GM18951 (cell line): ENCODE measurements around the gene GSTM2.

Experiments used
- POLR2A ChIP-seq: IDR thresholded peaks from 4 replicates; pipeline ENCODE4 v1.6.1; 2011; ENCODE audit warnings: mild to moderate bottlenecking; ENCODE audit not compliant: insufficient read length, insufficient read depth; ENCODE audit errors: extremely low read depth
- in situ Hi-C: fragments of 300-500 bp; cut with MboI; formaldehyde crosslinking; loops from one replicate; pipeline ENCODE4 v1.12.0; 2022; ENCODE audit warnings: low sequenced_read_pairs, mixed read lengths, inconsistent platforms; ENCODE audit not compliant: unreplicated experiment

Gene GSTM2

DNA sequence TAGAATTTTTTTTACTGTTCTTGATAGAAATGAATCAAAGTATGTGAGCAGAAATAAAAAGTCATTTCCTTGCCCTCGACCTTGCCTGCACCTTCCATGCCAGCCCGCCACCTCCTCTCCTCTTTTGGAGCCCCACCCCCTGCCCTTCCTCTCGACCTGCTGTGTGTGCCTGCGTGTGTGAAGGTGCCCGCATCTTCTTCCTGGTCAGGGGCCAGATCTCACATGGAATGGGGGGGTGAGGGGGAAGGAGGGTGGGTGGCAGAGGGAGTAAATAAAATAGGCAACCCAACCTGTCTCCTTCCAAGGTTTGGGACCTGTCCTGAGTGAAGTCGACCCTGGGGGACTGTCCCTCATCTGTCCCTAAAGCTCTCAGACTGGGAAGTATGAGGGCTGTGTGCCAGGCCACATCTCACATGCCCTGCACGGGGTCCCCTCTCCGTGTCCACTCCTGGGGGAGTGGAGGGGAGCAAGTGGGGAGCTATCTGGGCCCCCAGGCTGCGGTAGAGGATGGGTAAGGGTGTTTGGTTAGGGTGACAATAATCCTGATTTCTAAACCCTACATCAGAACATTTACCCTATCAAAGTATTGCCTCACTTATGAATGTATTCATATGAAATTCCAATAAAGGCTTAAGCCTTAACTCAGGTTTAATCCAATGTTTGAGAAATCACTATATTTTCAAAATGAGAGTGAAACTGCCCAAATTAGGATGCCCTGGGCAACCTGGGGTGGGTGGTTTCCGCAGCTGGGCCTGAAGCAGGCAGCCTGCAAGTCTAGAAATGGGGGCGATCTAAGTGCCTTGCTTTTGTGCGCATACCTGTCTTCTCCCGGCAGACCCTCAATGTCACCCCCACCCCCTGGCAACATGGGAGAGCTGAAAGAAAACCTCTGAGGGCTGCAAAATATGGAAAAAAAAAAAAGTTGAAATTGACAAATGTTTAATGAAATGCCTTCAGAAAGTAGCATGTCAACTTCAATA, 32.8 kb upstream of the GSTM2 start:
- in situ Hi-C loops: no loop called here

DNA sequence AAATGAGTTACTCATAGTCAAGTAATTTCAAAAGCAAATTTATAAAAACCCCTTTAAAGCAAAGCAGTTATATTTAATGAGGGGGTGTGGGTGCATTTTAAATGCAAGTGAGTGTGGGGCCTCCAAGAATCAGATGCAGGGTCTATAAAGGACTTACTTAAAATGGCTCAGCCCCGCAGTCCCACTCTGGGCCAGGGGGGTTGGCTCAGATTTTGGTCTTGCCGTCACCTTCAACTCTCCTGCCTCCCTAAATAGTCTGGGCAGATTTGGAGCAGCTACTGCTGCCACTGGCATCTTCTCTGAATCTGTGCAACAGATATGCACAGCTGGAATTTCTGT, 32.0 kb upstream of the GSTM2 start:
- TF ChIP-seq POLR2A: no peak
- in situ Hi-C loops: no loop called here

More for the DNA sequence above, 32.8 kb upstream of the GSTM2 start:
- TF ChIP-seq POLR2A: no peak

DNA sequence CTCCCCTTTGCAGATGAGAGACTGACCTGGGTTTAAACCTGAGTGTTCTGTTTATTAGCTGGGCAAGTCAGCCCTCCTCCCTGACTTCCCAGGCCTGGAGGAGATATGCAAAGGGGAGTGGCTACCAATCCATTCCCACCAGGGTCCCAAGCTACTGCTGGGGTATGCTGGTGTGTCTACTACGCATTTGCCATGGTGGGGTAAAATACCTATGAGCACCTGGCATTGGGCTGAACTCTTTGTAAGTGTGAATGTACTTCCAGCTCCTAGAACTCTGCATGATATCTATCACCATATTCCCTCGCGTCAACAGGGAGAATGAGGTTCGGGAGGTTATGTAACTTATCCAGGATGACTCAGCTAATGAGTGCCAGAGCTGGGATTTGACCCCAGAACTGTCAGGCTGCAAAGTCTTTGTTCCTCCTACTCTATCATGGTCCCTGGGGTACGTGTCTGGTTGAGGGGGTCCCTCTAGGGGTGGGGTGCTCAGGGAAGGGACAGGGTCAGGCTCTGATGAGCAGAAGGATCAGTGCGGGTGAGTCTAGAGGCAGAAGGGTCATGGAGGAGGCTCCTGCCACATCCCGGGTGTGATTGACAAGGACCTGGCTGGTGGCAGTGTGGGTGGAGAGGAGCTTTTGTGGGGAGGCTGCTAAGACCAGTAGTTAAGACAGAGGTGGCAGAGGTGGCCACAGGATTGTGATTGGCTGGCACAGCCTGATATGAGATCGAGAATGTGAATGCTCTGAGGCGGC, 31.5 kb upstream of the GSTM2 start:
- no peak for TF ChIP-seq POLR2A
- in situ Hi-C loops: no loop called here

DNA sequence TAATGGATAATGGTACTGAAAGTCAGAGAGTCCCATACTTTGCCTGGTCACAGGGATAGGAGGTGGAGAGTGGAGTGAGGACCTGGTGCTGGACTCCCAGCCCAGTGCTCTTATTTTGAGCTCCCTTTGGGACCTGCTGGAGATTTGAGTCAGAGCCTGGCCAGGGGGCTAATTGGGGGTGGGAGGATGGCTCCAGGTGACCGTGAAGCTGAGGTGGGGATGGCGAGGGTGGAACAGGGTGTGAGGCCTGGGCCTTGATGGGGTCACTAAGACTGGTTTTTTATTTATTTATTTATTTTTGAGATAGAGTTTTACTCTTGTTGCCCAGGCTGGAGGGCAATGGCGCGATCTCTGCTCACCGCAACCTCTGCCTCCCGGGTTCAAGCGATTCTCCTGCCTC, 30.4 kb upstream of the GSTM2 start:
- TF ChIP-seq POLR2A: no peak
- in situ Hi-C loops: no loop called here

DNA sequence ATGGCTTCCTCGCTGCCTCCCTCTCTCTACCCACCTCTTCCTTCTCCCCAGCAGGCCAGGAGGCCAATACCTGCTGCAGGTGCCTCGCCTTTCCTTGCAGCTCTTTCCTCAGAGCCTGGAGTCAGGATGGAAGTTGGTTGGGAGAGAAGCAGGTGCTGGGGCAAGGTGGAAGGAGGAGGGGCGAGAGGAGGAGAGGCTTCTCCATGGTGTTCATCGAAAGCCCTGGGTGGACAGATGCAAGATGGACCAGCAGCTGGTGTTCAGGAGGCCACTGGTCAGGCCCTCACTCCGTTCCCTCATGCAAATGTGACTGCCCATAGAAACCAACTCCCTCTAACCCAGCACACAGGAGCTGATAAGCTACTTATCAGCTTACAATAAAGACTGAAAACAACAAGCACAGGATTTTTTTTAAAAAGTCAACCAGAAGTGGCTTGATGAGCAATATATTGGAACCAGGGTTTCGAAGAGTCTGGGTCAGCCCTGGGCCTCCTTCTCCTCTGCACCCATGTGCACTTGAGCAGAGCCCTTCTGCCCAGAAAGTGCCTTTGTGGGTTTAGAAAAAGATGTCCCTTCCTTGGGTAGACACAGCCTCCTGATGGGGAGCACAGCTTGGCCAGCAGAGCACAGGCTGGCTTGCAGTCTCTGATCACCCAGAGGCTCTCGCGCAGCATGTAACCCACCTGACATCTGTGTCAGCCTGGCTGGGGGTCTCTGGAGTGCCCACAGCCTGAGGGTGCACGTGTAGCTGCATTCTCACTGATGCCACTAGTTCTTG, 28.6 kb upstream of the GSTM2 start:
- TF ChIP-seq POLR2A: no peak
- in situ Hi-C loops: no loop called here

DNA sequence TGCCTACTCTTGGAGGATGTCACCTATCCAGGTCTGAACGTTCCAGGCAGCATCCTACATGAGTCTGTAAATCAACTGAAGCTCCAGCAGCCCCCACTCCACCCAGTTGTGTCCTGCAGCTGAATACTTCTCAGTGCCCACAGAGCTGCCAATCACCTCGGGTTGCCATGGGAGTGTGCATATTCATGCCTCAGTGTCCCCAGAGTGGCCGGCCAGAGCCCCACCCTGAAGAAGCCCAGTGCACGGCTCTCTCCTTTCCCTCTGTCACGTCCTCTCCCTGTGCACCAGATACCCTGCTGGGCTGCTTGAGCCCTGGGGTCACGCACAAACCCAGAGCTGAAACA, 28.0 kb upstream of the GSTM2 start:
- in situ Hi-C loops: loop anchor here (5.0 kb wide), 2 partner anchors 98 to 132 kb away; no protein-coding TSS in a partner anchor
- no peak for TF ChIP-seq POLR2A

DNA sequence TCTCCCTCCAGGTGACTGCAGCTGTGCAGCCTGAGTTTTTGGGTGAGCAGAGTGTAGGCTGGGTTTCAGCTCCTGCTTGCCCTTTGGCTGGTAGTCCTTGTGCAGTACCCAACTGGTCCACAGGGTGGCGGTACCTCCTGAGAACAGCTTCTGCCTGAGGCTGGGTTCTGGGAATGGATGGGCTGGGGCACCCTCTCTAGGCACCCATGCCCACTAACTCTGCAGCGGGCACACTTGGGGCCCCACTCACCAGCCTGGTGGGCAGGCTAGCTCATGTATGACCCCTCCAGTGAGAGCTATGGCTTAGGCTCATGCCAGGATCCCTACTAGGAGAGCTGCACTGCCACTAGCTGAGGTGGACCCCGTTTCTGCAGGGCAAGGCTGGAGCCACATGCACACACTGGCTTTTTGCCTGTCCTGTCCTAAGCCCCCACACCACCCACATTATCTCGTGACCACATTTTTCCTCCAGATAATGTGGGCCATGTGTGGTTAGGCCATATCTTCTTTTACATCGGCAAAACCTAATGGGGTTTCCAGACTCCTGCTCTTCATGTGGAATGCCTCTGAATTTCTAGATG, 27.5 kb upstream of the GSTM2 start:
- in situ Hi-C loops: loop anchor here (5.0 kb wide), 2 partner anchors 98 to 132 kb away; no protein-coding TSS in a partner anchor

DNA sequence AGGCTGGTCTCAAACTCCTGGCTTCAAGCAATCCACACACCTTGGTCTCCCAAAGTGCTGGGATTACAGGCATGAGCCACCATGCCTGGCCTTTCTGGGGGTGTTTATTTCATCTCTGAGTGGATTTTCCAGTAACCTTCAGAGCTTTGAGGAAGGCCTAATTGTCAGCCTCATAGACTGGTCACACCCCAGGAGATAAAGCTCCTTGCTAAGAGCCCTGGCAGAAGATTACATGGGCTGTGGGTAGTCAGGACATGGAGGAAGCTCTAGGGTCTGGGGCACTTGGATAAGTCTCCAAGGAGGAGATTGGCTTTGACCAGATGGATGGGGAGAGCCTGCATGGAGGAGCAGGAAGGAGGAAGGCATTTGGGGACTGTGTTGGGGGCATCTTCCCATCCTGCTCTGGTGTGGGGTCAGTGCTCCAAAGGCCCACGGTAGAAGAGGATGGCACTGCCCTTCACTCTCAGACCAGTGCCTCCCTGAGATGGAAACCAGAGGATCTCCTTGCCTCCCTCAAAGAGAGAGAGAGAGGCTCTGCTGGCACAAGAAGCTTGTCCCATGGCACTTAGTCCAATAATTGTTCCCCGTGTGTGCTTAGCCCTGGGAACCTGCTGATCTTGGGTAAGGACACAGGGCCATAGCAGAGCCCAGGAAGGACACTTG, 26.6 kb upstream of the GSTM2 start:
- in situ Hi-C loops: loop anchor here (5.0 kb wide), 2 partner anchors 99 to 131 kb away; no protein-coding TSS in a partner anchor
- no peak for TF ChIP-seq POLR2A

More for the DNA sequence above, 27.5 kb upstream of the GSTM2 start:
- TF ChIP-seq POLR2A: no peak

DNA sequence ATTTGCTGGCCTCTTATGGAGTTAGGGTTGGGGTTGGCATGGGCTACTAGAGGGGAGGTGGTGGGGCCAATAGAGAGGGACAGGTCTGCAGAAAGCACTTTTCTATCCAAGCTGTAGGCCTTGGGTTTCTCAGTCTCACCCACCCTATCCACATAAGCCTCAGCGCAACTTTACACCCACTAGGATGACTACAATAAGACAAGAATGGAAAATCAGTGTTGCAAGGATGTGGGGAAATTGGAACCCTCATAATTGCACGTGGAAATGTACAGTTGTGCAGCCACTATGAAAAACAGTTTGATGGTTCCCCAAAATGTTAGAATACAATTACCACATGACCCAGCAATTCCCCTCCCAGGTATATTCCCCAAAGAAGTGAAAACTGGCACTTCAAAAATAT, 26.0 kb upstream of the GSTM2 start:
- in situ Hi-C loops: loop anchor here (5.0 kb wide), 2 partner anchors 100 to 130 kb away; no protein-coding TSS in a partner anchor
- TF ChIP-seq POLR2A: no peak

DNA sequence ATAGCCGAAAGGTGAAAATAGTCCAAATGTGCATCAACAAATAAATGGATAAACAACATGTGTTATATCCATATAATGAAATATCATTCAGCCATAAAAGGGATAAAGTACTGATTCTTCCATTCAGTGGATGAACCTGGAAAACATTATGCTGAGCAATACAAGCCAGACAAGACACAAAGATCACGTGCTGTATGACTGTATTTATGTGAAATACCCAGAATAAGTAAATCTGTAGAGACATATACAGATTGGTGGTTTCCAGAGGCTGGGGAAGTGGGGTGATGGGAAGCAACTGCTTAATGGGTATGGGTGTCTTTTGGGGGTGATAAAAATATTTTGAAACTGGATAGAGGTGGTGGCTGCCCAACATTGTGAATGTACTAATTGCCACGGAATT, 25.2 kb upstream of the GSTM2 start:
- TF ChIP-seq POLR2A: no peak
- in situ Hi-C loops: loop anchor here (5.0 kb wide), 2 partner anchors 100 to 130 kb away; no protein-coding TSS in a partner anchor

DNA sequence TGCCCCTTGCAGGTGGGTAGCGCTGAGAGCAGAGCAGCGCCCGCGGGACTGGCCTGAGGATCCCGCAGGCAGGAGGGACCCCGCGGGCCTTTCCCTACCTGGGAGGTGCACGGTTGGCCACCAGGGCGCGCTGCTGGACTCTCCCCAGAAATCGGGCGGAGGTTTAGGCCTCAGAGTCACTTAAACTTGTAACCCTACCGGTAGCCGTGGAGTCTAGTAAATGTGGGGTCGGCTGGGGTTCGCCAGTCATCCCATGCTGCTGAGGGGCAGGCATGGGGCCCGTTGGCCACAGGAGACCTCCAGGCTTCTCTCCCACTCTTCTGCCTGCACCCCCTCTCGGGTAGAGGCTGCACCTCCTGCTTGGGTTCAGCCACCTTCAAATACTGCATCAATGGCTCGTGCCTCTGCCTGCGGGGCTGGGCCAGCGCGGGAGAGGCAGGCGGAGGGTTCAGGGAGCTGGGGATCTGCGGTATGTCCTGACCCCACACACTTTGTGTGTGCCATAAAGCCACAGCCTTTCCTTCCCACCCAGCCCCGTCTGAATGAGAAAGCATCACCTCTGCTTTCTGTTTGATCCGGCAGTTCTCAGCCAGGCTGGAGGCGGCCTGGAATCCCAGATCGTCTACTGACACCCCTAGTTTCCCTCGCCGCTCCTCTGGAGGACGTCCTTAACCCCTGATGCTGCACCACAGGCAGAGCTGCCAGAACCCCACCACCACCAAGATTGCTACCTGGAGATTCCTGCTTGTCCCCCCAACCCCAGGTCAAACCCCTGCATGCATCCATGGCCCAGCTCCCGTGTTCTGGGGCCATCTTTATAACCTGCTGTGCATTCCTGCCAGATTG, 24.2 kb upstream of the GSTM2 start:
- in situ Hi-C loops: loop anchor here (5.0 kb wide), 2 partner anchors 101 to 129 kb away; no protein-coding TSS in a partner anchor
- TF ChIP-seq POLR2A: no peak
